Tibial nerve (tissue), 3 donors: ENCODE results near the gene CDCP1.

ENCODE experiments used
- CTCF ChIP-seq, 5 experiments: fragments of 200-600 bp in 3 of 5; fragments of 450-650 bp in 2 of 5; sonication (generic) in 3 of 5; IDR thresholded peaks; one replicate each; pipeline ENCODE4 v1.5.1; 2016 to 2019; ENCODE audit warnings: antibody characterized with exemption in 5 of 5, mild to moderate bottlenecking in 3 of 5, moderate library complexity in 2 of 5
- POLR2A ChIP-seq, 2 donors: fragments of 450-650 bp; IDR thresholded peaks; one replicate each; pipeline ENCODE4 v1.6.1; 2017; ENCODE audit warnings: antibody characterized with exemption in 2 of 2, mild to moderate bottlenecking in 2 of 2, moderate library complexity in 2 of 2

DNA sequence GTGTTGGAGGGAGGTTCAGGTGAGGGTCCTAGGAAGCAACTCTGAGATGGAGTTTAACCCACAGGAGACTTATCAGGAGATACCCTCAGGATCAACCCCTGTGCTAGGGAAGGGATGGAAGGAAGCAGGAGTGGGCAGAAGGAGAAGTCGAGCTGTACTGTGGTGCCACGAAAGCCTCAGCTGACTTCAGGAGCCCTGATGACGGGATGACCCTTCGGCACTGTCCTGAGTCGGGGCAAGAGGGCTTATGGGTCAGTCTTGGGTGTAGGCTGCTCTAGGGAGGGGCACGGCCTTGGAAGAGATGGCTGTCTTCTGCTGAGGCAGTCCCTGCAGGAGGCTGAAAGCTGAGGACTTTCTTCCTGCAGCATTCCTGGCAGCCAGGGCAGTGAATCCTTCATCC, 112.4 kb downstream of the CDCP1 start:
- no peak for TF ChIP-seq CTCF (IDR thresholded peaks at IDR 0.05)
- no peak for TF ChIP-seq POLR2A (IDR thresholded peaks at IDR 0.05)
